Measurements from ENCODE around the gene FADS1. TPM values are rescaled to one million over a fixed set of nuclear protein-coding genes. Genes with fewer than 3 reads are reported as not detected.
A peak's percentile ranks its signal among the peaks of the same experiment; 100 is the strongest.

The FADS1 gene
- total RNA-seq (10 to 100 TPM; 41.3 to 45.7 (median 43.3) TPM), polyA plus RNA-seq (27.6 TPM)
- long read RNA-seq, donor 1, full-length matches to known transcripts: 176 of 246 reads
- long read RNA-seq, donor 1, partial matches to known transcripts: 33 of 246 reads
- long read RNA-seq, donor 1, other reads (novel, unspliced or antisense): 37 of 246 reads
- long read RNA-seq, donor 2, full-length matches to known transcripts: 55 of 68 reads
- long read RNA-seq, donor 2, partial matches to known transcripts: 4 of 68 reads
- long read RNA-seq, donor 2, other reads (novel, unspliced or antisense): 9 of 68 reads
- long read RNA-seq, donor 3, full-length matches to known transcripts: 488 of 565 reads
- long read RNA-seq, donor 3, partial matches to known transcripts: 46 of 565 reads
- long read RNA-seq, donor 3, other reads (novel, unspliced or antisense): 31 of 565 reads
- long read RNA-seq, donor 4, full-length matches to known transcripts: 76 of 87 reads
- long read RNA-seq, donor 4, partial matches to known transcripts: 5 of 87 reads
- long read RNA-seq, donor 4, other reads (novel, unspliced or antisense): 6 of 87 reads

DNA sequence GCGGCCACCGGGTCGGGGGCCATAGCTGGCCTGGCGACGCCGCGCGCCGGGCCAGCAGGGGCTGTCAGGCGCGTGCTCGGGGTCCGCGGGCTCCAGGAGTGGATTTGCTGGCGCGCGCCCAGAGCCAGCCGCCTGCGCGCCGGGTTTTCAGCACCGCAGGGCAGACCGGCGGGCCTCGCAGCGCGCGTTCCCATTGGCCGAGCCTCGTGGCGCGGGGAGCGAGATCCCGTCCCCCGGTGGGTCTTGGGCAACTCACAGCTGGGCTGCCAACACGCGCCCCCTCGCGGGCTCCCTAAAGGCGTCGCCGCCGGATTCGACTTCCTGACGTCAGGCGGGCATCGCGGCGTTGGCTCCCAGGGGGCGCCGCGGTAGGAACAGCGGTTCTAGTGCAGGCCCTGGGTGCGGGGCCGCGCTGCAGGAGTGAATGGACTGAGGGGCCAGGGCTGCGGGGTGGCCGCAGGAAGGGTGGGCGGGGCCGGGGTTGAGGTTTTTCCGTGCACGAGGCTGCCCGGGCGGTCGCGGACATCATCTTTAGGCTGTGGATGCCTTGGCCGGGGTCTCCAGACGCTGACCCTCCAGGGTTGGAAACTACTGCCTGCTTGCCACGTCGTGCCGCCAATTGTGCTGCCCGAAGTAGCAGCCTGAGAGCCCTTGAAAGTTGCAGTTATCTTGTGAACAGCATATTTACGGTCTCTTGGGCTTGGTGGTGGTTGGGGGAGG lies at the start of gene FADS1:
FADS1 (minus strand) TSS at position 268 of the 720 bp plus-strand sequence; CDS start at position 194, 74 bp downstream.
- Histone ChIP-seq H3K9me3 (ENCODE audit: control insufficient read depth, low read length) (no peaks in the 10 kb centered on the region), H3K4me3 (ENCODE audit: low read length) (peak within 1 kb of the TSS; percentile 32), H3K27ac (ENCODE audit: low read length) (peak within 1 kb of the TSS; percentile 91), H3K4me1 (ENCODE audit: control insufficient read depth, insufficient read depth, low read length) (no peaks in the 10 kb centered on the region), H3K27me3 (ENCODE audit: control insufficient read depth, insufficient read depth) (no peaks in the 10 kb centered on the region)
- intact Hi-C loops (cut with DNase I): loop anchor here in 1 of 4 donors (10.0 kb wide), 1 partner anchor 48 kb away; no protein-coding TSS in a partner anchor
- WGBS: under 1% methylated on average over 73 of the region's 73 CpGs
- ATAC-seq: peak; percentile 67 to 68
- peak; percentile 95 to 97 (median 96) for DNase-seq

- WGBS: 77% methylated on average over 18 of the region's 18 CpGs
Observed at GRCh38 chr11:61866231-61866957, 49.6 kb upstream of the FADS1 start.

GRCh38 chr11:61864814-61865775 lies 48.3 kb upstream of the FADS1 start:
- intact Hi-C loops (cut with DNase I): loop anchor here in 1 of 4 donors (10.0 kb wide), 1 partner anchor 50 kb away; the partner anchor contains the start of gene FADS1
- no peaks in the 10 kb centered on the region for H3K27me3 ChIP-seq (ENCODE audit: control insufficient read depth, insufficient read depth)
- ATAC-seq (no peak), DNase-seq (no peak)
- no peak overlapping the region for H3K27ac ChIP-seq (ENCODE audit: low read length)
- peaks cover 7% of the 10 kb centered on the region for H3K4me1 ChIP-seq (ENCODE audit: control insufficient read depth, insufficient read depth, low read length)
- WGBS: 94% methylated on average over 20 of the region's 20 CpGs
- H3K9me3 ChIP-seq (ENCODE audit: control insufficient read depth, low read length): no peaks in the 10 kb centered on the region
- H3K4me3 ChIP-seq (ENCODE audit: low read length): no peak overlapping the region

More at GRCh38 chr11:61866231-61866957, 49.6 kb upstream of the FADS1 start:
- Histone ChIP-seq H3K9me3 (ENCODE audit: control insufficient read depth, low read length) (no peaks in the 10 kb centered on the region), H3K27me3 (ENCODE audit: control insufficient read depth, insufficient read depth) (no peaks in the 10 kb centered on the region), H3K4me1 (ENCODE audit: control insufficient read depth, insufficient read depth, low read length) (peaks cover 7% of the 10 kb centered on the region), H3K4me3 (ENCODE audit: low read length) (no peak overlapping the region), H3K27ac (ENCODE audit: low read length) (no peak overlapping the region)
- intact Hi-C loops (cut with DNase I): loop anchor here in 1 of 4 donors (10.0 kb wide), 1 partner anchor 52 kb away; the partner anchor contains the start of gene FADS1
- no peak for ATAC-seq
- DNase-seq: peak in 1 of 3 donors; percentile 50

- DNase-seq (peak in 2 of 3 donors; percentile 29 to 57), ATAC-seq (no peak)
- WGBS: 90% methylated on average over 13 of the region's 13 CpGs
- peaks cover 6% of the 10 kb centered on the region for H3K4me1 ChIP-seq (ENCODE audit: control insufficient read depth, insufficient read depth, low read length)
- H3K27me3 ChIP-seq (ENCODE audit: control insufficient read depth, insufficient read depth): no peaks in the 10 kb centered on the region
- H3K9me3 ChIP-seq (ENCODE audit: control insufficient read depth, low read length): no peaks in the 10 kb centered on the region
- no peak overlapping the region for H3K27ac ChIP-seq (ENCODE audit: low read length)
- H3K4me3 ChIP-seq (ENCODE audit: low read length): no peak overlapping the region
- intact Hi-C loops (cut with DNase I): loop anchor here in 1 of 4 donors (10.0 kb wide), 1 partner anchor 49 kb away; the partner anchor contains the start of gene FADS1
Observed at GRCh38 chr11:61863548-61864081, 46.8 kb upstream of the FADS1 start.

- Histone ChIP-seq H3K9me3 (ENCODE audit: control insufficient read depth, low read length) (no peaks in the 10 kb centered on the region), H3K4me1 (ENCODE audit: control insufficient read depth, insufficient read depth, low read length) (peaks cover 6% of the 10 kb centered on the region), H3K27ac (ENCODE audit: low read length) (no peak overlapping the region), H3K27me3 (ENCODE audit: control insufficient read depth, insufficient read depth) (no peaks in the 10 kb centered on the region), H3K4me3 (ENCODE audit: low read length) (no peak overlapping the region)
- 87% methylated on average over 18 of the region's 18 CpGs for WGBS
- ATAC-seq (no peak), DNase-seq (peak in 2 of 3 donors; percentile 24 to 38)
- intact Hi-C loops (cut with DNase I): loop anchor here in 1 of 4 donors (10.0 kb wide), 1 partner anchor 48 kb away; the partner anchor contains the start of gene FADS1
Observed at GRCh38 chr11:61862714-61863547, 46.1 kb upstream of the FADS1 start.

GRCh38 chr11:61861634-61862033 lies 44.8 kb upstream of the FADS1 start:
- intact Hi-C loops (cut with DNase I): loop anchor here in 1 of 4 donors (10.0 kb wide), 1 partner anchor 47 kb away; the partner anchor contains the start of gene FADS1
- ATAC-seq (peak; percentile 26 to 57), DNase-seq (peak in 2 of 3 donors; percentile 50 to 59)
- Histone ChIP-seq H3K4me1 (ENCODE audit: control insufficient read depth, insufficient read depth, low read length) (peaks cover 6% of the 10 kb centered on the region), H3K27me3 (ENCODE audit: control insufficient read depth, insufficient read depth) (no peaks in the 10 kb centered on the region), H3K27ac (ENCODE audit: low read length) (peak overlapping the region; percentile 50), H3K4me3 (ENCODE audit: low read length) (no peak overlapping the region), H3K9me3 (ENCODE audit: control insufficient read depth, low read length) (no peaks in the 10 kb centered on the region)
- WGBS: 56% methylated on average over 9 of the region's 9 CpGs

DNA sequence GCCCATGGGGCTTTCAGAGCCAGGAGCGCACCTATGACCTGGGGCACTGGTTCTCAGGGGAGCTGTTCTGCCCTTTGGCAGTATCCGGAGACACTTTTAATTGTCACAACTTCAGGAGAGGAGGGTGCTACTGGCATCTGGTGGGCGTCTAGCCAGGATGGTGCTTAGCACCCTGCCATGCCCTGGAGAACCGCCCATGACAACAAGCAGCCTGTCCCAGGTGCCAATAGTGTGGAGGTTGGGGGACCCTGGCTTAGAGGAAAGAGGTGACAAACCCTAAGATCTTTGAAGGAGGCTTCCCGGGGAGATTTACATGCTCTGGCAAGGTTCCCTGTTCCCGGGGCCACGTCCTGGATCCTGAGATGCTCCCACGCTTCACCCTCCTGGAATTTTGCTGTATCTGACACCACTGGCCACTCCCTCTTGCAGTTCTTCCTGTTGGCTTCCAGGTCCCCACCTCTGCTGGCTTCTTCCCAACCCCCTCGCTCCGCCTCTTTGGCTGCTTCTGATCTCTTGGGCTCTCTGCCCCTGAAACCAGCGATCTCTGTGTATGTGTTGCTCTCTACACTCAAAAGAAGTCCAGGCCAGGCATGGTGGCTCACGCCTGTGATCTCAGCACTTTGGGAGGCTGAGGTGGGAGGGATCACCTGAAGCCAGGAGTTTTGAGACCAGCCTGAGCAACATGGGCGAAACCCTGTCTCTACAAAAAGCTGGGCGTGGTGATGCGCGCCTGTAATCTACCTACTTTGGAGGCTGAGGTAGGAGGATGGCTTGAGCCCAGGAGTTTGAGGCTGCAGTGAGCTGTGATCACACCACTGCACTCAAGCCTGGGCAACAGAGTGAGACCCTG lies 43.5 kb upstream of the FADS1 start:
- Histone ChIP-seq H3K27ac (ENCODE audit: low read length) (peak overlapping the region; percentile 54), H3K27me3 (ENCODE audit: control insufficient read depth, insufficient read depth) (no peaks in the 10 kb centered on the region), H3K9me3 (ENCODE audit: control insufficient read depth, low read length) (no peaks in the 10 kb centered on the region), H3K4me1 (ENCODE audit: control insufficient read depth, insufficient read depth, low read length) (peaks cover 6% of the 10 kb centered on the region), H3K4me3 (ENCODE audit: low read length) (no peak overlapping the region)
- peak; percentile 76 to 91 (median 90) for DNase-seq
- intact Hi-C loops (cut with DNase I): loop anchor here in 1 of 4 donors (10.0 kb wide), 1 partner anchor 45 kb away; the partner anchor contains the start of gene FADS1
- ATAC-seq: peak; percentile 67 to 73
- WGBS: 59% methylated on average over 16 of the region's 16 CpGs

DNA sequence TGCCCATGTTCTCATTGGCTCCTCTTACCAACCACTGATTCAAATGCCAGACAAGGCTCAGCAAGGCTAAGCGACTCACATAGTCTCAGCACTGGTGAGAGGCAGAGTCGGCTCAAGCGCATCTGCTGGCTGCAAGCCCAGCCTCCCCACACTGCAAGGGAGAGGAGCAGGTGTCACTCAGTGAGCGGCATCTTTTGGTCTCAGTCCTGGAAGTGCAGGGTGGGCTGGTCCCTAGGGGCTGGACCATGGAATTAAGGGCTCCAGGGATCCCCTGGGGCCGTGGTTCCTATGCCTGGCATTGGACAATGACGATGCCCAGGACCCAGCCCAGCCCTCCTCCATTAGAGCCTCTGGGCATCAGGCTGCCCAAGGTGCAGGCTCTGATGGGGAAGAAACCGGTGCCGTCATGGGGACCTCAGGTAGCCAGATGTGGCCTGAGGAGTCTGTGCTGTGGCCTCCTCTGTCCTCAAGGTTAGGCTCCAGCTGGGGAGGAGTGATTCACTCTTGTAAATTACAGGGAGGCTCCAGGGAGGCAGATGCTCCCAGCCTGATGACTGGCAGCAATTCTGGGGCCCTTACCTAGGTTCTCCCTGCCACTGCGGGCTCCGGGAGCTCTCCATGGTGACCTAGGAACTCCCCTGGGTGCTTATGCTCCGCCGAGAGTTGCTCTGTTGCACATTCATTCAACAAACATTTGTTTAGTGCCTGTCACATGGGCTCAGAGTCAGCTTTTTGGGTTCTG lies 39.3 kb upstream of the FADS1 start:
- Histone ChIP-seq H3K4me1 (ENCODE audit: control insufficient read depth, insufficient read depth, low read length) (peaks cover 11% of the 10 kb centered on the region), H3K27ac (ENCODE audit: low read length) (no peak overlapping the region), H3K4me3 (ENCODE audit: low read length) (no peak overlapping the region), H3K9me3 (ENCODE audit: control insufficient read depth, low read length) (no peaks in the 10 kb centered on the region), H3K27me3 (ENCODE audit: control insufficient read depth, insufficient read depth) (no peaks in the 10 kb centered on the region)
- intact Hi-C loops (cut with DNase I): no loop called here
- 83% methylated on average over 12 of the region's 12 CpGs for WGBS
- DNase-seq (peak in 1 of 3 donors; percentile 55), ATAC-seq (no peak)

All from right cardiac atrium (tissue), 5 donors.